ENCODE data around the gene COL6A3.
A peak's percentile ranks its signal among the peaks of the same experiment; 100 is the strongest.

Gene COL6A3

DNA sequence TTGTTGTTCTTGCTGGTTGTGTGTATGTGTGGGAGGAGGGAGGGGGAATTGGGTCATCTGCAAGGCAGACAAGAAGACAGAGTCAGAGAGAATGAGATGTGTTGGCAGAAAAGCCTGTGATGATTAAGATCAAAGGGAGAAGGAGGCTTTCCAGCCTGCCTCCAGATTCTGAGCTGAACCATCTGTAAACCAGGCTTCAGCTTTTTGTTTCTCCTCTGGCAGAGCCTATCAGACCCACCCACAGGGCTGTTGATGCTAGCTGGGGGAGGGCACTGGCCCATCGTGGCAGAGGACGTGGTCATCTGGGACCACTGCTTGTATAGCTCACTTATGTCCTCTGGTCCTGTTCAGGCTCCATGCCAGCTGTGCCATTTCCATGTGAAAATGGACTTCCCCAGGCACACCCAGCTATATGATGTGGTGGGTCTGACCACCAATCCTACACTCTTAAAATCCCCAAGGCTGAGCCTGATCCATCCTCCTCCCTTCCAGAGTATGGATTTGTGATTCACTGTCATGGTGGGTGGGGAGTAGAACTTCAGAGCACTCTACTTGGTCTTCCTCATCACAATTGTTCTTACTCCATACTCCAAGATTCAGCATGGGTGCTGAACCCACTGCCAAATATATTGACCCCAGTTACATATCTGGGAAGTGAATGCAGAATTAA, 27.8 kb upstream of the COL6A3 start:
- peak; percentile 45 for DNase-seq (ENCODE audit: low spot score)

DNA sequence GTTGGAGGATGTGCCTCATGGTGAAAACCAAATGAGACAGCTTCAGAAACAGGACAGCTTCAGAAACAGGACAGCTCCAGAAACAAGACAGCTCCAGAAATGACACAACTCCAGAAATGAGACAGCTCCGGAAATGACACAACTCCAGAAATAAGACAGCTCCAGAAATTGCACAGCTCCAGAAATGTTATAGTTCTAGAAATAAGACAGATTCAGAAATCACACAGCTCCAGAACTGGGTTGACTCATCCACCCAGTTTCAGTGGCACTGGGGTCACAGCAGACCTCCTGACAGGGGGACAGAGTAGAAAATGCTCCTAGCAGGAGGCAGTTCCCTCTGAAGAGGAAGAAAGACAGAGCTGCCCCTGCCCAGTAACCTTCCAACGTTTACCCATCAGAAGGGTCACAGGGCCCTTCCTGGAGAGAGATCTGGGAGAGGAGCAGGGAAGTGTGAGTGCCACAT, 26.9 kb upstream of the COL6A3 start:
- no peak for DNase-seq (ENCODE audit: low spot score)

DNA sequence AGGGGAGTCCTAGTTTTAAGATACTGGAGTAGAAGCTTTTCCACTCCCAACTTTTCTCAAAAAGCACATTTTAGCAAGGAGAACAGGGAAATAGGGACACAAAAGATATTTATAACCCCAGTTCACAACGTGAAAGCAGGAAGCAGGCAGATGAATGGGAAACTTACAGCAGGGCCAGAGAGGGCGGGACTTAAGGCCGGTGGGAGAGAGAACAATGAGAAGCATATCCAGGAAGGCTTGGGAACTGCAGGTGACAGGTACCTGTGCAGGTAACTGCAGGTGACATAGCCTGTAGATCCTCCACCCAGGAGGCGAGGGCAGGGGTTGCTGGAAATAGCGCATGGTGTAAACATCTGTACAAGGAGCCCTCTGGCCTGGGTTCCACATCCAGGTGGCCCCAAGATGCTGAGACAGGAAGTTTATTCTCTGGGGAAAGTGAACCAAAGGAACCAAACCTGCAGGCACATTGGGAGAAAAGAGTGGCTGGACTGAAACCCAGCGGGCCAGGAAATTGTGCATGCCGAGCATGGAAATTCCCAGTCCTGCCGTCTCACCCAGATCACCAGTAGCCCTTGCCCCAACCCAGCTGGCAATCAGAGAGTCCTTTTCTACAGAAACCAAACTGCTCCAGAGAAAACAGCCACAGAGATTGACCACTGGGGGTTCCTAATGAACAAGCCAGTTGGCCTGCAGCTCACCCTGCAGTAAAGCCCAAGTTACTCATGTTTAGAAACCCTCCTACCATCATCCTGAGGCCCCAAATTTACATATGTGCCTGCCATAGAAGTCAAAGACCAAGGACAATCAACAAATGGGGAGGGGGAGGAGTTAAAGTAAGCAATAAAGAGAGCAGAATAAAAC, 24.3 kb upstream of the COL6A3 start:
- no peak for DNase-seq (ENCODE audit: low spot score)

DNA sequence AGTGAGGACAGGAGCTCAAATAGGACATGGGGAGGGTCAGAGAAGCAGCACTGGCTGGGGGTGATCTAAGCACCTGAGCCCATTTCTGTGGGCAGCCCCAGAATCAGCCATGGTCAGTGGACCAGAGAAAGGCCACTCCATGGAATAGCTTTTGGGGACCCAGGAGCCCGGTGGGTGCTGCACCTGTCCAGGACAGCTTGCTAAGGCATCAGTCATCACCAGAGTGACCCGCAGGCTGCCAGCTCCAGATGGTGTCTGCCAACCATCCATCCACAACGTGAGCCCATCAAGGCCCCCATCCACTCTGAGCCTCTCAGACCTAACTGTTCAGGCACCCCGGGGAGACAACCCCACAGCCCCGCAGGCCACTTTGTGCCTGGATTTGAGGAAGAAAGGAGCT, 23.6 kb upstream of the COL6A3 start:
- no peak for DNase-seq (ENCODE audit: low spot score)

DNA sequence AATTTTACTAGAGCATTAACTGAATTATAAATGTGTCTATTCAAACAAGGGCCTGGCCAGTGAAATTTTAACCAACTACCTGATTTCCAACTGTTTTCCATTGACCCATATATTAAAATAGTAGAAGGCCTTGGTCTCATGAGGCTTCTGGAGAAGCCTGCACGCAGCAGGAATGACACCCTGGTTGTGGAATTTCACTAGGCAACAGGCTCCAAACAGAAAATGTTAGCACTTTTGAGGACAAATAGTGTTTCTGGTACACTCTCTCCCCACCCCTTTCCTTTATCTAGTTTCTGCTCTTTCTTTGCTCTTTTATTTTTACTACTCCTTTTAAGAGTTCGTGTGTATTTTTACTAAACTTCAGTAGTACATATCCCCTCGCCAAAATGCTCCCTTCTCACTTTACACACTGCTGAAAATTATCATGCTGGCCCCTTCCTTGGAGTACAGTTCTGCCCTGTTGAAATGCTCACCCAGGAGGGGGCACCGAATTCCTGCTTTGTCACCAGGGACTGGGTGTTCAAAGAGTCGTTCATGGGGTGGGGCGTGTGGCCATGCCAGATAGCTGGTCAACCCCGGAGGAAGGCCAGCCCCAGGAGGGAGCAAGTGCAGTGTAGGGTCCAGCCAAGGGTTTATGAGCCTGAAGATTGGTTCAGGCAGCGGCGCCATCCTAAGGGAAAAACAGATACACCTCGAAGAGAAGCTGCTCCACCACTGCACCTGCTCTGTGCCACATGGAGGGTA, 22.1 kb upstream of the COL6A3 start:
- DNase-seq (ENCODE audit: low spot score): no peak

DNA sequence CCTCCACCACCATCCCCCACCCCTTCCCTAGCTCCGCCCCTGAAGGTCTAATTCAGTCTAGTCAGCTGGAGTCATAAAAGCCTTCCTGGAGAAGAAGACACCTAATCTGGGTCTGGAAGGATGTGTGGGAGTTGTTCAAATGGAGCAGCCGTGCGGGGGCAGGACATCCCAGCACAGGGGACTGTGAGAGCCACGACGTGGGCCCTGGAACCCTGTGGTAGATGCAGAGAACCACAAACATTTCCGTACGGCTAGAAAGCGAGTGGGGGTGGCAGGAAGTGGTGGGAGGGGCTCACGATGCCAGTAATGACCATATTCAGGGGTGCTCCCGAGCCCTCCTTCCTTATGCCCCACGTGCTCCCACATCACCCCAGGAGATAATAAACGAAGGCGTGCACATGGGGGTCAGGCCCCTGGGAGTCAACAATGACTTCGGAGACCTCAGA, 20.9 kb upstream of the COL6A3 start:
- DNase-seq (ENCODE audit: low spot score): peak; percentile 58

DNA sequence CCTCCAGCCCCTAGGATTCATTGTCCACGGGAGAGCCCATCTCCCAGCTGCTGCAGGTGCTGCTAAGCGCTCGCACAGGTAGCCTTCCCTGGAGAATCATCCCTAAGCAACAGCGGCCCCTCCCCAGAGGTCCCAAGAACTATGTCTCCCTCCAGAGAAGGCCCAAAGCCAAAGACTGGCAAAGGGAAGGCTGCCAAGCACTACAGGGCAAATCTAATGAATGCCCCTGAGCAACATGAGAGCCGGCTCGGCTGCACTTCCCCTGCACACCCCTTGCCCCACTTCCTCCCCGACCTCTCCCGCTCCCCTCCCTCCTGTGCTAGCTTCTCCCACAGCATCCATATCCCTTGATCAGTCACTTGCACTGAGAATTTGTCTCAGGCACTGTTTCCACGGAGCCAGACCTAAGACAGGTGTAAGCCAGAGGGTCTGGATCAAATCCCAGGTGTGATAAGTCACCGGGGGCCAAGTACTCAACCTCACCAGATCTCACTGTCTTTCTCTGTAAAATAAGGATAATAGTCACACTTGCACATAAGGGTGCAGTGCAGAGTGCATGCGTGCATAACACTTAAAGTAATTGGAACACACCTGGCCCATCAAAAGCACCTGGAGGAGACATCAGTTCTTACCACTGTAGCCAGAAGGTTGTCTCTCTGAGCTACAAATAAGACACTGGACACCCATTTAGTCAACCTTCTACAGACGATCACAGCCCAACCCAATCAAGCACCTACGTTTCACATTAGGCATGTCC, 20.1 kb upstream of the COL6A3 start:
- DNase-seq (ENCODE audit: low spot score): no peak

DNA sequence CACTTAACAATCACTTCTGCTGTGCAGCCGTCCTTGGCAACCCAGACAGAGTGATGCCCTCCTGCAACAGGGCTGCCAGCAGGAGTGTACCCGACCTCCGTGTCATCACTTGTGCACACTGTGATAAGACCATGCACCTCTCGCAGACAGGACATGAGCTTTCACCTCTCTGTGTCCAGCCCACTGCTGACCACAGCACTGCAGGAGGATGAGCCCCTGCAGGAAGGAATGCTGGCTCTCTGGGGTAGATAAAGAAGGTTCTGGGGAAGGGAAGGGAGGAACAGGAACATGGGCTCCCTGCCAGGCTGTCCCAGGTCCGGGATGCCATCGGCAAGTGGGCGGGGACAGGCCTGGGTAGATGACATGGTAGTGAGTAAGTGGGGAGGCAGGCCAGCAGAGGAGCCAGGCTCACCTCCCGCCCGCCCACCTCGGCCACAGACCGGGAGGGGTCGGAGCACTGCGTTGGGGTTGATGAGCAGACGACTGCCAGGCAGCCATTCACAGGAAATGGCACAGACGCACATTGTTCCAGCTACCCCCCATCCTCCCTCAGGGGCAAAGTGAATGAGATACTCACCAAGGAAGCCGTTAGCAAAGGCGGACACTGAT, 18.6 kb upstream of the COL6A3 start:
- peak; percentile 78 for DNase-seq (ENCODE audit: low spot score)

DNA sequence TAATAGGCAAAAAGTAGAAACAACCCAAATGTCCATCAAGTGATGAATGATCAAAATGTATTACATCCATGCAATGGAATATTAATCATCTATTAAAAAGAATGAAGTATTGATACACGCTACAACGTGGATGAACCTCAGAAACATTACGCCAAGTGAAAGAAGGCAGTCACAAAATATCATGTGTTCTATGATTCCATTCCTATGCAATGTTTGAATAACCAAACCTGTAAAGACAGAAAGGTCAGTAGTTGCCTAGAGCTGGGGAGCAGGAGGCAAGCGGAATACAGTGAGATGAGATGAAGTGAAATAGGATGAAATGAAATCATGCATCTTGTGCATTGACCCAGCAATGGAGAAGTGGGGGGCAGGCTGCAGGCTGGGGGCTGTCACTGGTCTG, 17.9 kb upstream of the COL6A3 start:
- DNase-seq (ENCODE audit: low spot score): no peak

DNA sequence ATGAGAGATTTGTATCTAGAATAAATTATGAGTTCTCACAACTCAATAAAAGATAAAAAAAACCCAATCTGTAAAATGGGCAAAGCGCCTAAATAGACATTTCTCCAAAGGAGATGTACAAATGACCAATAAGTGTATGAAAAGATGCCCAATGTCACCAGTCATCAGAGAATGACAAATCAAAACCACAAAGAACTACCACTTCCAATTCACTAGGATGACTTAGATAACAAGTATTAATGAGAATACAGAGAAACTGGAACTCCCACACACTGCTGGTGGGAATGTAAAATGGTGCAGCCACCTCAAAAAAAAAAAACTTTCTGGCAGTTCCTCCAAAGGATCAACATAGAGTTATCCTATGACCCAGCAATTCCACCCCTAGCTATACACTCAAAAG, 17.4 kb upstream of the COL6A3 start:
- no peak for DNase-seq (ENCODE audit: low spot score)

DNA sequence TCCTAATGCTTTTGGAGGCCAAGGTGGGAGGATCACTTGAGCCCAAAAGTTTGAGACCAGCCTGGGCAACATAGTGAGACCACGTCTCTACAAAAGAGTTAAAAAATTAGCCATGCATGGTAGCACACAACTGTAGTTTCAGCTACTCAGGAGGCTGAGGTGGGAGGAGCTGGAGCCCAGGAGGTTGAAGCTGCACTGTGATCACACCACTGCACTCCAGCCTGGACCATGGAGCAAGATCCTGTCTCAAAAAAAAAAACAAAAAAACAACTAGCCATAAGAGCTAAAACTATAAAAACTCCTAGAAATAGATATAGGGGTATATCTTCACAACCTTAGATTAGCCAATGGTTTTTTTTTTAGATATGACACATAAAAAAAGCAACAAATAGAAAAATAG, 16.9 kb upstream of the COL6A3 start:
- no peak for DNase-seq (ENCODE audit: low spot score)

DNA sequence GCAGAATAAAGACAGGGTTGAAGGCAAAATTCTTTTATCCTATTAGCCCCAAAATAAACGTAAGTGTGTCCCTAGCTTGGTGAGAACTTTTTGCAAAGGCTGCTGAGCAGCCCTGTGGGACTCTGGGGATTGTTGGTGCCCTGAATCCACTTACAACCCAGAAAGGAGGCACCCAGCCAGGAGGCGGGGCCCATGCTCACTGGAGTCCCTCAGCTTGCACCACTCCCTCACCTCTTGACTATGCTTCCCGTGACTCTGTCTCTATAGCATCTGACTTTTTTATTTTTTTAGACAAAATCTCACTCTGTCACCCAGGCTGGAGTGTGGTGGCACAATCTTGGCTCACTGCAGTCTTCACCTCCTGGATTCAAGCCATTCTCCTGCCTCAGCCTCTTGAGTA, 15.8 kb upstream of the COL6A3 start:
- DNase-seq (ENCODE audit: low spot score): no peak

DNA sequence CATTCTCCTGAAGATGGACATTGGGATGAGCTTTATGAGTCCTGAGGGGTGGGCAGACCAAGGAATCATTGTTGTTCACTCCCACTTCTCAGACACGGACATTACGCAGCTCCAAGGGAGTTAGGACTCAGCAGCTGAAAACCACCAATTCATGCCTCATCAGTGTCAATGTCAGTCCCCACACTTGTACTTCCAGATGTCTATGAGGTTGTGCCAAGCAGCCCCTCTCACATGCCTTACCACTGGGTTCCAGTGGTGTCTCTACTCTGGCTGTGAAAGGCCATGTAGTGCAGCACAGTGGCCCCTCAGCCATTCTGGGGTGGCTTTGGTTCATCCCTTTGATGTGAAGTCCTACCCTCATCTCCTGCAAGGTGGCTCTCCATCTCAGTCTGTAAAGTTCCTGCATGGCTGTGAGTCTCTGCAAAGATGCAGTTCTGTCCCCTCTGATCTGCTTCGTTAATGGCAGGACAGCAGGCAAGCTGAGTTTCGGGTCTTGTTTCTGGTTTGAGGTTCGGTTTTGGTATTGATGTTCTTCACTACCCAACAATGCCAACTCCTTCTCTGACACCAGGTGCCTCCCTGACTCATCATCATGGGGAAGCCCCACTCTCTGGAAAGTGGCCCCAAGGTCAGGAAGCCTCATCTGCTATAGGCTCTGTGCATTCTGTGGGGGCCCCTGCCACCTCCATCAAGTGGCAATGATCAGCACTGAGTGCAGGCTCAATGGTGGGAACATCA, 14.0 kb upstream of the COL6A3 start:
- peak; percentile 54 for DNase-seq (ENCODE audit: low spot score)

DNA sequence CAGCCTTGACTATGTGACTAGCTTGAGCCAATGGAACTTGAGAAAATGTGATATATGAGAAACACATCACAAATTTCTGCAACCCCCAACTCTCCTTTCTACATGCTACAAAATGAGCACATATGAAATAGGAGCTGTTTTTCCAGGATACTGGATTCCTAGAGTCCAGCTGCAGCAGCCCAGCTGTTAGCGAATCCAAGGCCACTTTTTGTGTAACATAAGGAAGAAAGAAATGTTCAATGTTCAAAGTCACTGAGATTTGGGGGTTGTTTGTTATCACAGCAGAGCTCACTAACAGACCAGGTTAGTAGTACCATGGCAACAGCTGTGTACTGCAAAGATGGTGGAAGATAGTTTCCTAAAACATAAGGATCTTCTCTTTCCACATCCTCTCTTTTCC, 12.6 kb upstream of the COL6A3 start:
- DNase-seq (ENCODE audit: low spot score): no peak

DNA sequence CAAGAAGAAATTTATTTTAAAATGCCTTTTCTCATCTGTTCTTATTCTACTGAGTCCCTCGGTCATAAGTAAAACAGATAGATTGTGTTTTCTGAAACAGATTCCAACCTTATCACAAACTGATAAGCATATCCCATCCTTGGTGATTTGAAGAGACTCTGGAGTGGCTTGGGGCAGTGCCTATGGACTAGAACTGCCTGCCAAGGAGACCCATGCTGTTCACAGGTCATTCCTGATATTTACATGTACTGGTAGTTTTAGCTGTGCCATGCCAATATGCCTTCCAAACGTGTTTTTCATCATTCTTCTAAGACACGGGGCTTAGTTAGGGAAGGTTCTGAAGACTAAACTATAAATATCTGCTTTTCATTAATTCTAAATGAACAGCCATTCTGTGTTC, 11.4 kb upstream of the COL6A3 start:
- no peak for DNase-seq (ENCODE audit: low spot score)

DNA sequence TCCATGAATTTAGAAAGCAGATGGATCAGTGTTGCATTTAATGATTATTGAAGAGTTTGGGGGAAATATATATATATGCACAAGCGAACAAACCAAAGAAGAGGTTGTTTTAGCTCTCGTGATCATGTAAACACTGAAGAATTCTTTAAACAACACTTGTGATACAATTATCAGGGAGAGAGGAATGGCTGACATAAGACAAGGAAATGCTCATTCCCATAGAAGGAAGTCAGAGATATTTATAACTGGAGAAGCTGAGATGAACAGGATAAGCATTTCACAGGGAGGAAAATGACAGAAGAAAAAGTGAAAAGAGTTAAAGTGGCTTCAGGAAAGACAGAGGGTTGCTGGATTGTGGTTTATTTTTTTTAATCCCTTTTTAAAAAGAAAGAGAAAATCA, 10.6 kb upstream of the COL6A3 start:
- DNase-seq (ENCODE audit: low spot score): no peak

DNA sequence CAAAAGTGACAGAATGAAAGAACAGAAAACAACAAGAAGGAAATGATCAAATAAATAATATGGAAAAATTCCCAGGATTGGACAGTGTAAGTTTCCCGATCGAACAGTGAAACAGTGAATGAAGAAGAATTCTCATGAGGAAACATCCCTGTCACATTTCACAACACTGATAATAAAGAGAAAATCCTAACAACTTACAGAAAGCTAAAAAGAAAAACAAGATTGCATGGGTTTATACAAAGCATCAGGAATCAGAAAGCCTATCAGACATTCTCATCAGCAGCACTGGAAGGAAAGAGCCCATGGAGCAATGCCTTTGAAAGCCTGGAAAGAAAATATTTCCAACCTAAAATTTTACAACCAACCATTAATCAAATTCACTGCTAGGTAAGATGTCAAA, 9.9 kb upstream of the COL6A3 start:
- no peak for DNase-seq (ENCODE audit: low spot score)

DNA sequence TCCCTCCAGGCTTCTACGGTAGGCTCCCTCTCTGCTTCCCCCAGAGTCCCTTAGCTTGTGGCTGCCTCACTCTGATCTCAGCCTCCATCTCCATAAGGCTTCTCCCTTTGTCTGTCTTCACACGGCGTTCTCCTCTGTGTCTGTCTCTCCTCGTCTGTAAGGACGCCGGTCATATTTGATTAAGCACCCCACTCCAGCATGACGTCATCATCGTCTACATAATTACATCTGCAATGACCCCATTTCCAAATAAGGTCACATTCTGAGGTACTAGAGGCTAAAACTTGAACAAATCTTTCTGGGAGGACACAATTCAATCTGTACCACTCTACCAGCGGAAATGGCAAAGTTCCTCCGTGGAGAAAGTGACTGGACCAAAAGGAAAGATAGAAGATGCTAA, 8.3 kb upstream of the COL6A3 start:
- DNase-seq (ENCODE audit: low spot score): no peak

DNA sequence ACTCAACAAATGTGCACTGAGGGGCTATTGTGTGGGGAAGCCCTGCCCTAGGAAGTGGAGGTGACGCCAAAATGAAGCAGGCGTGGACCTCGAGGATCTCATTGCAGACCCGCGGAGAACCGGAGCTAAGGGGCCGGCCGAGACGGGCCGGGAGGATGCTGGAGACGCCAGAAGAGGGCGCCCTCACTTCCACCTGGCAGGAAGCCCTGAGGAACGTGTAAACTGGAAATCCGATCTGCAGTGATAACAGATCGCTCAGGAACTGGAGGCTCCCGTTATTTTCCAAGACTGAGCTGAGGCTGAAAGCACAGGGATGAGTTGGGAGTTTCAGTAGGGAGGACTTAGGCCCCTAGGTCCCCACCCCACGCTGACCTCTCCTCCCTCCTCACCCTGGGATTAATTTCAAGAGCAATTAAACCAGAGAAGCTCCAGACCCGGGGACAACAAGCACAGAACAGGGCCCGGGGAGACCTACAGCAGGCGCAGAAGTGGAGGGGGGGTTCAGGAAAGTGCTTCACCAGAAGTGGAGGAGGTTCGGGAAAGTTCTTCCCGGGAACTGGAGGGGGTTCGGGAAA, 7.7 kb upstream of the COL6A3 start:
- peak; percentile 76 for DNase-seq (ENCODE audit: low spot score)

DNA sequence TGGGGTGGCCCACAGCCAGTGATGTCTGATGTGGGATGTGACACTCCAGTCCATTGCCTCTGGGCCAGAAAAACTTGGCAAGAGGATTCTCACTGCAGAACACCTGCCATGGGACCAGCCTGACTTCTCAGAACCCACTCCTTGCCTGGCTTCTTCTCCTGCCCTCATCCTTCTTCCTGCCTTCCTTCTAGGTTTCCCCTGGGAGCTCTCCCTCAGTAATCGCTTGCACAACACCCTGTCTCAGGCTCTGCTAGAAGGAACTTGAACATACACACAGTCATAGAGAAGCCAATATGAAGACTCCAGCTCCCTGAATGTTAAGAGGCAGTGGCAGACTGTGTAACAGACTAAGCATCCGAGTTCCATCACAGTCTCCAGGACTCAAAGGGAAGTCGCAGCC, 4.3 kb upstream of the COL6A3 start:
- DNase-seq (ENCODE audit: low spot score): no peak

Measured in CD4-positive, alpha-beta T cell treated with Interleukin-15 for 4 hours (primary cell).